Sigmoid colon (tissue), 7 donors: Measurements from ENCODE around the gene GPRC6A. TPM values are rescaled to one million over a fixed set of nuclear protein-coding genes. Genes with fewer than 3 reads are reported as not detected.
A peak's percentile ranks its signal among the peaks of the same experiment; 100 is the strongest.

Experiments used
- DNase-seq: peaks from one replicate; pipeline ENCODE4 v3.0.0-alpha.2; 2019
- H3K27ac ChIP-seq, 4 donors: fragments of 200-600 bp; sonication (generic); one replicate each; pipeline ENCODE4 v1.5.1; 2016 to 2019; ENCODE audit warnings: mild to moderate bottlenecking in 1 of 4
- H3K27me3 ChIP-seq, 3 donors: fragments of 200-600 bp; sonication (generic); one replicate each; pipeline ENCODE4 v1.5.1; 2019; ENCODE audit warnings: mild to moderate bottlenecking in 1 of 3
- H3K36me3 ChIP-seq, 4 donors: fragments of 200-600 bp; sonication (generic); one replicate each; pipeline ENCODE4 v1.5.1; 2016 to 2019
- H3K4me1 ChIP-seq, 4 donors: fragments of 200-600 bp; sonication (generic); one replicate each; pipeline ENCODE4 v1.5.1; 2017 to 2019
- H3K4me3 ChIP-seq, 4 donors: fragments of 200-600 bp; sonication (generic); one replicate each; pipeline ENCODE4 v1.5.1; 2017 to 2019; ENCODE audit warnings: mild to moderate bottlenecking in 2 of 4, moderate library complexity in 1 of 4
- H3K9me3 ChIP-seq, 4 donors: fragments of 200-600 bp in 3 of 4; sonication (generic) in 3 of 4; one replicate each; pipeline versions ENCODE4 v1.5.1 to v1.6.1; 2013 to 2019
- EP300 ChIP-seq, 4 donors: sonication (generic); formaldehyde crosslinking; IDR thresholded peaks; one replicate each; pipeline ENCODE4 v1.6.1; 2017; ENCODE audit warnings: antibody characterized with exemption in 4 of 4
- POLR2A ChIP-seq, 2 donors: fragments of 450-650 bp; IDR thresholded peaks; one replicate each; pipeline ENCODE4 v1.6.1; 2016; ENCODE audit warnings: antibody characterized with exemption in 2 of 2, mild to moderate bottlenecking in 2 of 2, moderate library complexity in 2 of 2
- POLR2AphosphoS5 ChIP-seq, 4 donors: sonication (generic); formaldehyde crosslinking; IDR thresholded peaks; one replicate each; pipeline ENCODE4 v1.6.1; 2017; ENCODE audit warnings: antibody characterized with exemption in 4 of 4
- WGBS, 2 donors: extraction: QIAGEN DNeasy Blood & Tissue Kit; methylation state at CpG; one replicate each; pipeline ENCODE4 v1.1.7; 2013; 5-methylcytosine and 5-hydroxymethylcytosine counted together
- intact Hi-C: fragments of 100-400 bp; cut with DNase I; formaldehyde crosslinking; loops from one replicate; pipeline ENCODE4 v1.15.1; 2023
- polyA plus RNA-seq, 3 donors: library from polyadenylated mRNA; stranded (reverse); fragments of 200-250 nt; gene quantifications; one replicate each; pipeline ENCODE4 v1.2.3, GENCODE V29; 2013
- total RNA-seq, 4 donors: library from RNA; depleted of rRNA; stranded (reverse); fragments of >200 nt; gene quantifications; one replicate each; pipeline ENCODE4 v1.1.0, GENCODE V29; 2016
- TF ChIP-seq, protein P1 (sequence below), 4 experiments: fragments of 450-650 bp in 3 of 4; fragments of 200-600 bp in 1 of 4; IDR thresholded peaks; one replicate each; pipeline ENCODE4 v1.5.1; 2016 to 2019; ENCODE audit warnings: antibody characterized with exemption in 4 of 4, mild to moderate bottlenecking in 3 of 4, moderate library complexity in 2 of 4
- donor health status: healthy with polysubstance abuse.
- donor health status: Bipolar disorder and iron deficiency.
- donor health status: healthy.

Gene GPRC6A
- total RNA-seq = not detected
- not detected for polyA plus RNA-seq

- Histone ChIP-seq H3K4me3 (no peak within 1 kb of the TSS), H3K27ac (no peak within 1 kb of the TSS), H3K9me3 (peaks cover 0 to 2% (median 0%) of the 10 kb centered on the region in 4 donors), H3K36me3 (no peaks in the 10 kb centered on the region), H3K4me1 (peaks cover 0 to 5% (median 0%) of the 10 kb centered on the region in 4 donors), H3K27me3 (no peaks in the 10 kb centered on the region)
- no peak for DNase-seq
- intact Hi-C loops = no loop called here
- WGBS, 2 donors = 74 to 78% methylated on average over 2 of the region's 2 CpGs
- no peak for TF ChIP-seq EP300 (IDR thresholded peaks at IDR 0.05)
- no peak for TF ChIP-seq POLR2AphosphoS5 (IDR thresholded peaks at IDR 0.05)
- TF ChIP-seq, protein P1, sequence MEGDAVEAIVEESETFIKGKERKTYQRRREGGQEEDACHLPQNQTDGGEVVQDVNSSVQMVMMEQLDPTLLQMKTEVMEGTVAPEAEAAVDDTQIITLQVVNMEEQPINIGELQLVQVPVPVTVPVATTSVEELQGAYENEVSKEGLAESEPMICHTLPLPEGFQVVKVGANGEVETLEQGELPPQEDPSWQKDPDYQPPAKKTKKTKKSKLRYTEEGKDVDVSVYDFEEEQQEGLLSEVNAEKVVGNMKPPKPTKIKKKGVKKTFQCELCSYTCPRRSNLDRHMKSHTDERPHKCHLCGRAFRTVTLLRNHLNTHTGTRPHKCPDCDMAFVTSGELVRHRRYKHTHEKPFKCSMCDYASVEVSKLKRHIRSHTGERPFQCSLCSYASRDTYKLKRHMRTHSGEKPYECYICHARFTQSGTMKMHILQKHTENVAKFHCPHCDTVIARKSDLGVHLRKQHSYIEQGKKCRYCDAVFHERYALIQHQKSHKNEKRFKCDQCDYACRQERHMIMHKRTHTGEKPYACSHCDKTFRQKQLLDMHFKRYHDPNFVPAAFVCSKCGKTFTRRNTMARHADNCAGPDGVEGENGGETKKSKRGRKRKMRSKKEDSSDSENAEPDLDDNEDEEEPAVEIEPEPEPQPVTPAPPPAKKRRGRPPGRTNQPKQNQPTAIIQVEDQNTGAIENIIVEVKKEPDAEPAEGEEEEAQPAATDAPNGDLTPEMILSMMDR (IDR thresholded peaks at IDR 0.05) = no peak
- TF ChIP-seq POLR2A (IDR thresholded peaks at IDR 0.05) = no peak
These were observed at the start of gene GPRC6A for GRCh38 chr6:116828983-116829382. Gene GPRC6A, minus strand, starts transcription at chr6:116829083. Its CDS starts 70 bp downstream, at chr6:116829013.

- no peak overlapping the region for H3K4me3 ChIP-seq
- TF ChIP-seq, protein P1 (IDR thresholded peaks at IDR 0.05) = no peak
- no peak for TF ChIP-seq EP300 (IDR thresholded peaks at IDR 0.05)
- TF ChIP-seq POLR2A (IDR thresholded peaks at IDR 0.05) = no peak
- TF ChIP-seq POLR2AphosphoS5 (IDR thresholded peaks at IDR 0.05) = no peak
- 3 to 7% methylated on average over 10 of the region's 10 CpGs for WGBS, 2 donors
- no peak overlapping the region for H3K27ac ChIP-seq
- H3K27me3 ChIP-seq = peaks cover 9 to 40% (median 18%) of the 10 kb centered on the region in 3 donors
- H3K4me1 ChIP-seq = peaks cover 0 to 15% (median 14%) of the 10 kb centered on the region in 4 donors
- H3K9me3 ChIP-seq = no peaks in the 10 kb centered on the region
- intact Hi-C loops = no loop called here
- DNase-seq = no peak
- H3K36me3 ChIP-seq = no peaks in the 10 kb centered on the region
These were observed 48.9 kb upstream of the GPRC6A start for GRCh38 chr6:116877743-116878142.

GRCh38 chr6:116876635-116877611 lies 48.0 kb upstream of the GPRC6A start, which contains the start of gene RFX6:
Gene RFX6, plus strand, starts transcription at chr6:116877242. Its CDS starts 34 bp downstream, at chr6:116877276.
- Histone ChIP-seq H3K9me3 (no peaks in the 10 kb centered on the region), H3K27ac (no peak within 1 kb of the TSS), H3K4me1 (peaks cover 0 to 15% (median 14%) of the 10 kb centered on the region in 4 donors), H3K27me3 (peaks cover 9 to 43% (median 18%) of the 10 kb centered on the region in 3 donors), H3K36me3 (no peaks in the 10 kb centered on the region), H3K4me3 (peak within 1 kb of the TSS in 3 of 4 donors; percentile 11 to 40 (median 12))
- no peak for DNase-seq
- intact Hi-C loops = no loop called here
- 1 to 3% methylated on average over 73 of the region's 73 CpGs for WGBS, 2 donors
- no peak for TF ChIP-seq POLR2AphosphoS5 (IDR thresholded peaks at IDR 0.05)
- TF ChIP-seq, protein P1 (IDR thresholded peaks at IDR 0.05) = no peak

- peaks cover 9 to 43% (median 18%) of the 10 kb centered on the region in 3 donors for H3K27me3 ChIP-seq
- intact Hi-C loops = no loop called here
- TF ChIP-seq EP300 (IDR thresholded peaks at IDR 0.05) (no peak), POLR2AphosphoS5 (IDR thresholded peaks at IDR 0.05) (no peak), POLR2A (IDR thresholded peaks at IDR 0.05) (no peak)
- TF ChIP-seq, protein P1 (IDR thresholded peaks at IDR 0.05) = no peak
- H3K4me3 ChIP-seq = peak overlapping the region in 1 of 4 donors; percentile 40
- WGBS, 2 donors = 28 to 34% methylated on average over 8 of the region's 8 CpGs
- no peaks in the 10 kb centered on the region for H3K36me3 ChIP-seq
- H3K27ac ChIP-seq = no peak overlapping the region
- peaks cover 0 to 15% (median 14%) of the 10 kb centered on the region in 4 donors for H3K4me1 ChIP-seq
- no peak for DNase-seq
- no peaks in the 10 kb centered on the region for H3K9me3 ChIP-seq
These were observed 47.2 kb upstream of the GPRC6A start for GRCh38 chr6:116876107-116876506.
